Measurements from ENCODE around the gene RTP4. TPM values are rescaled to one million over a fixed set of nuclear protein-coding genes. Genes with fewer than 3 reads are reported as not detected.
A peak's percentile ranks its signal among the peaks of the same experiment; 100 is the strongest.

RTP4 gene
- total RNA-seq, 4 donors from 2014 or later, result 0.35 to 4.2 (median 0.95) TPM

DNA sequence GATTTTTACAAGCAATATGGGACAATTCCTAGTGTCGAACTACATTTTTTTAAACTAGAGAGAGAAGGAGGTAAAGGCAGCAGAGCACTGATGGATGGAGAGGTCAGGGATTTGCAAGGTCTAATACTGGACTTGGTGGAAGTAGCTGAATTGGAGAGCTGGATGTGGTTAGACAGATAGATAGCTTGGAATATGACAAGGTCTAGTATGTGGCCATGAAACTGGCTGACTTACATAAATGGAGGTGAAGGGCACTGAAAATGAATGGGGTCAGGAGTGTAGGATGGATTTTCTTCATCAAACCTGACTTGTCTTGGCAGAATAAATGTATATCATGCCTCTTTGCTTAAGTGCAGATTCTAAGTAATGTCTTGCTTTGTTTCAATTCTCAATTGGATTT lies 10.1 kb upstream of the RTP4 start:
- H3K4me1 ChIP-seq, result peaks cover 0 to under 1% (median 0%) of the 10 kb centered on the region in 3 donors
- no peaks in the 10 kb centered on the region for H3K36me3 ChIP-seq
- 80 to 91% methylated on average over 1 of the region's 1 CpG for WGBS, 2 donors
- peaks cover 0 to 91% (median 0%) of the 10 kb centered on the region in 4 donors for H3K27me3 ChIP-seq
- no peak overlapping the region for H3K27ac ChIP-seq
- H3K9me3 ChIP-seq, result no peaks in the 10 kb centered on the region
- no peak overlapping the region for H3K4me3 ChIP-seq
- no peak for TF ChIP-seq POLR2A (IDR thresholded peaks at IDR 0.05)
- TF ChIP-seq, protein P1, sequence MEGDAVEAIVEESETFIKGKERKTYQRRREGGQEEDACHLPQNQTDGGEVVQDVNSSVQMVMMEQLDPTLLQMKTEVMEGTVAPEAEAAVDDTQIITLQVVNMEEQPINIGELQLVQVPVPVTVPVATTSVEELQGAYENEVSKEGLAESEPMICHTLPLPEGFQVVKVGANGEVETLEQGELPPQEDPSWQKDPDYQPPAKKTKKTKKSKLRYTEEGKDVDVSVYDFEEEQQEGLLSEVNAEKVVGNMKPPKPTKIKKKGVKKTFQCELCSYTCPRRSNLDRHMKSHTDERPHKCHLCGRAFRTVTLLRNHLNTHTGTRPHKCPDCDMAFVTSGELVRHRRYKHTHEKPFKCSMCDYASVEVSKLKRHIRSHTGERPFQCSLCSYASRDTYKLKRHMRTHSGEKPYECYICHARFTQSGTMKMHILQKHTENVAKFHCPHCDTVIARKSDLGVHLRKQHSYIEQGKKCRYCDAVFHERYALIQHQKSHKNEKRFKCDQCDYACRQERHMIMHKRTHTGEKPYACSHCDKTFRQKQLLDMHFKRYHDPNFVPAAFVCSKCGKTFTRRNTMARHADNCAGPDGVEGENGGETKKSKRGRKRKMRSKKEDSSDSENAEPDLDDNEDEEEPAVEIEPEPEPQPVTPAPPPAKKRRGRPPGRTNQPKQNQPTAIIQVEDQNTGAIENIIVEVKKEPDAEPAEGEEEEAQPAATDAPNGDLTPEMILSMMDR (IDR thresholded peaks at IDR 0.05), result no peak
- intact Hi-C loops (cut with DNase I), result no loop called here
- no peak for DNase-seq

DNA sequence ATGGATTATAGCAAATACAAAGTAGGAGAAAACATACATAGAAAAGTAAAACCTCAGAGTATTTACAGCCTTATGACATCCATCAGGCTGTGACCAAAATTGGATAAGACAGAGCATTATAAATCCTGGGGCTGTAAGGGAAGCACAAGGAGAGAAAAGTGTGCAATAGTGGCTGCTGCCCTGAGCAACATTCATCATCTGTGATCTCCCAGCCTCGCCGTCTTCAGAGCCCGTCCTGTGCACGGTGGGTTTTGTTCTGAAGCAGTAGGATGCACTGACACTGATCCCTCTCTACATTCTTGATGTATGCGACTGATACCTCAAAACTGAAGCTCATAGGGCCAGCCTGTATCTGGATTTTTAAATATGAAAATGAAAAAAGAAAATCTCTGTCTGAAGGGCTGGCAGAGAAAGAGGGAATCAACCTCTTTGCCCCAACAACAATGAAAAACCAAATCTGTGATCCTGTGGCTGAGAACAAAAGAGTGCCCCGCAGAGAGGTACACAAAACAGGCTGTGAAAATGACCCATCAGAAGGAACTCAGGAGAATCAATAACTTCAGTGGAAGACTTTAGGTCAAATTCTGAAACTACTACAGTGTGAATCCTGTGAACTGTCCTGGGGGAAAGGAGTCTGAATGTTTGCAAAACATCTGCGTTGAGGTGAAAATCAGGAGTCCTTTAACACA lies 8.2 kb upstream of the RTP4 start:
- peaks cover 0 to 93% (median 0%) of the 10 kb centered on the region in 4 donors for H3K27me3 ChIP-seq
- H3K27ac ChIP-seq, result no peak overlapping the region
- H3K36me3 ChIP-seq, result no peaks in the 10 kb centered on the region
- H3K9me3 ChIP-seq, result no peaks in the 10 kb centered on the region
- H3K4me3 ChIP-seq, result no peak overlapping the region
- intact Hi-C loops (cut with DNase I), result no loop called here
- TF ChIP-seq, protein P1 (IDR thresholded peaks at IDR 0.05), result no peak
- TF ChIP-seq POLR2A (IDR thresholded peaks at IDR 0.05), result no peak
- DNase-seq, result no peak
- WGBS, 2 donors, result 30 to 47% methylated on average over 5 to 7 of the region's 7 CpGs
- H3K4me1 ChIP-seq, result no peaks in the 10 kb centered on the region

DNA sequence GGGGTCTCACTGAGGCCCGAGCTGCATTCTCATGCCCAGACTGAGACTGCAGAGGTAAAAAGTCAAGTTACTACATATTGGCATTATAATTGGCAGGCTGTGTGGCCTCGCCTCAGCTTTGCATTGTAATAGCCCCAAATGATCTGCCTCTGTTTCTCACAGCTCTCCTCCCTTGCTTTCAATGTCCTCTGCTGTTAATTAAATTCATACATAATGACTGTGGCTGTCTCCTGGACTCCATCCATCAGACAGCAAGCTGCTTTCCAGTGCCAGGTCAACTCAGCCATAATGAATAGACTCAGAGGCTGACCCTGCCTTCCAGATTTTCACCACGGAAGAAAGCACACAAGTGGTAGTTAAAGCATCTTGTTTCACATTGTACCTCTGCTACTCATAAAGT lies 7.6 kb upstream of the RTP4 start:
- 41 to 57% methylated on average over 3 of the region's 3 CpGs for WGBS, 2 donors
- no peak for TF ChIP-seq POLR2A (IDR thresholded peaks at IDR 0.05)
- TF ChIP-seq, protein P1 (IDR thresholded peaks at IDR 0.05), result no peak
- intact Hi-C loops (cut with DNase I), result no loop called here
- Histone ChIP-seq H3K27ac (no peak overlapping the region), H3K9me3 (no peaks in the 10 kb centered on the region), H3K27me3 (peaks cover 0 to 93% (median 0%) of the 10 kb centered on the region in 4 donors), H3K4me1 (no peaks in the 10 kb centered on the region), H3K36me3 (no peaks in the 10 kb centered on the region), H3K4me3 (no peak overlapping the region)
- no peak for DNase-seq

DNA sequence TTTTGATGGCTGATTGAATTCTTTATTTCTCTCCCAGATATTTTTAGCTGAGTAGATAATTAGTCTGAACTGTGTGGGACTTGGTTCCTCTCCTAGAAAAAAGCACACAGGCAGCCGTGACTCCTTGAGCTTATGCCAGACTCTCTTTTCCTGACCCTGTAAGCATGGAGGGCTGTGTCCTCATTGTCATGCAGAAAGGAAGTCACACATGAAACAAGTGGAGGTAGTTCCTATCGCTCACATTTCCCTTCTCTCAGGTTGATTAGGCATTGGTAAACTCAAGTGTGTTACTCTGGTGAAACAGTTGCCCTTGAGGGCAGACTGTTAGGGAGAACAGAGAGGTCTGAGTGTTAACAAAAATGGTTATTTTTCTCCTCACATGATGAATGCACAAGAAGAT lies 6.3 kb upstream of the RTP4 start:
- Histone ChIP-seq H3K4me1 (no peaks in the 10 kb centered on the region), H3K9me3 (no peaks in the 10 kb centered on the region), H3K4me3 (no peak overlapping the region), H3K27me3 (peaks cover 0 to 97% (median 0%) of the 10 kb centered on the region in 4 donors), H3K27ac (no peak overlapping the region), H3K36me3 (no peaks in the 10 kb centered on the region)
- intact Hi-C loops (cut with DNase I), result no loop called here
- WGBS, 2 donors, result 28 to 58% methylated on average over 2 of the region's 2 CpGs
- no peak for DNase-seq
- TF ChIP-seq, protein P1 (IDR thresholded peaks at IDR 0.05), result no peak
- TF ChIP-seq POLR2A (IDR thresholded peaks at IDR 0.05), result no peak

DNA sequence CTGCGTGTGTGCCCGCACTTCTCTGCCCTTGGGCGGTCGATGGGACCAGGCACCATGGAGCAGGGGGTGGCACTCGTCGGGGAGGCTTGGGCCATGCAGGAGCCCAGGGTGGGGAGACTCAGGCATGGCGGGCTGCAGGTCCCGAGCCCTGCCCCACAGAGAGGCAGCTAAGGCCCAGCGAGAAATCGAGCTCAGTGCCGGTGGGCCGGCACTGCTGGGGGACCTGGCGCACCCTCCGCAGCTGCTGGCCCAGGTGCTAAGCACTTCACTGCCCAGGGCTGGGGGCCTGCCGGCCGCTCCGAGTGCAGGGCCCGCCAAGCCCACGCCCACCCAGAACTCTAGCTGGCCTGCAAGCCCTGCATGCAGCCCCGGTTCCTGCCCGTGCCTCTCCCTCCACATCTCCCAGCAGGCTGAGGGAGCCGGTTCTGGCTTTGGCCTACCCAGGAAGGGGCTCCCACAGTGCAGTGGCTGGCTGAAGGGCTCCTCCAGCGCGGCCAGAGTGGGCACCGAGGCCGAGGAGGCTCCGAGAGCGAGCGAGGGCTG lies 553 bp upstream of the RTP4 start:
- TF ChIP-seq, protein P1 (IDR thresholded peaks at IDR 0.05), result no peak
- no peak for TF ChIP-seq POLR2A (IDR thresholded peaks at IDR 0.05)
- no peak for DNase-seq
- intact Hi-C loops (cut with DNase I), result no loop called here
- Histone ChIP-seq H3K4me3 (peak overlapping the region; percentile 40 to 77 (median 50)), H3K9me3 (no peaks in the 10 kb centered on the region), H3K4me1 (peaks cover 5 to 28% (median 17%) of the 10 kb centered on the region in 3 donors), H3K27ac (peak overlapping the region; percentile 80 to 97 (median 86)), H3K36me3 (peaks cover 0 to 19% (median 0%) of the 10 kb centered on the region in 3 donors), H3K27me3 (peaks cover 0 to 42% (median 0%) of the 10 kb centered on the region in 4 donors)
- WGBS, 2 donors, result 76% methylated on average over 7 of the region's 29 CpGs; no CpG with 5 or more reads in 1 of the 2 donors
